Retinal pigment epithelial cell (primary cell): Measurements from ENCODE around the gene RBP7.

ENCODE experiments used
- DNase-seq: peaks from one replicate; pipeline ENCODE4 v3.0.0-alpha.2; 2010; ENCODE audit warnings: low read depth
- H3K4me3 ChIP-seq: 2 replicates; pipeline ENCODE4 v1.5.1; 2011; ENCODE audit warnings: mild to moderate bottlenecking, low read length, control low read depth, moderate library complexity
- TF ChIP-seq, protein P1 (sequence below): conservative IDR thresholded peaks from 2 replicates; pipeline ENCODE4 v1.5.1; 2011; ENCODE audit warnings: low read depth, low read length, control low read depth, inconsistent platforms

The RBP7 gene

GRCh38 chr1:10065344-10065685, 68.3 kb downstream of the RBP7 start:
- DNase-seq, result no peak
- H3K4me3 ChIP-seq, result no peak overlapping the region
- TF ChIP-seq, protein P1, sequence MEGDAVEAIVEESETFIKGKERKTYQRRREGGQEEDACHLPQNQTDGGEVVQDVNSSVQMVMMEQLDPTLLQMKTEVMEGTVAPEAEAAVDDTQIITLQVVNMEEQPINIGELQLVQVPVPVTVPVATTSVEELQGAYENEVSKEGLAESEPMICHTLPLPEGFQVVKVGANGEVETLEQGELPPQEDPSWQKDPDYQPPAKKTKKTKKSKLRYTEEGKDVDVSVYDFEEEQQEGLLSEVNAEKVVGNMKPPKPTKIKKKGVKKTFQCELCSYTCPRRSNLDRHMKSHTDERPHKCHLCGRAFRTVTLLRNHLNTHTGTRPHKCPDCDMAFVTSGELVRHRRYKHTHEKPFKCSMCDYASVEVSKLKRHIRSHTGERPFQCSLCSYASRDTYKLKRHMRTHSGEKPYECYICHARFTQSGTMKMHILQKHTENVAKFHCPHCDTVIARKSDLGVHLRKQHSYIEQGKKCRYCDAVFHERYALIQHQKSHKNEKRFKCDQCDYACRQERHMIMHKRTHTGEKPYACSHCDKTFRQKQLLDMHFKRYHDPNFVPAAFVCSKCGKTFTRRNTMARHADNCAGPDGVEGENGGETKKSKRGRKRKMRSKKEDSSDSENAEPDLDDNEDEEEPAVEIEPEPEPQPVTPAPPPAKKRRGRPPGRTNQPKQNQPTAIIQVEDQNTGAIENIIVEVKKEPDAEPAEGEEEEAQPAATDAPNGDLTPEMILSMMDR, result no peak
